A549 (cell line): ENCODE measurements around the gene NDUFA5.

Source experiments
- BHLHE40 ChIP-seq: IDR thresholded peaks from 2 replicates; pipeline ENCODE4 v1.6.1; 2012; ENCODE audit warnings: low read depth, low read length, inconsistent platforms
- CEBPB ChIP-seq, 2 experiments: fragments of >200 bp in 1 of 2; sonication (Bioruptor Twin) in 1 of 2; formaldehyde crosslinking in 1 of 2; IDR thresholded peaks; 2 replicates each; pipeline ENCODE4 v1.6.1; 2012 to 2016
- CHD2 ChIP-seq: fragments of 150-350 bp; IDR thresholded peaks from 2 replicates; pipeline ENCODE4 v1.6.1; 2014; ENCODE audit warnings: low read length; ENCODE audit not compliant: partially characterized antibody
- EP300 ChIP-seq, 2 experiments: fragments of >200 bp; sonication (Bioruptor Twin); formaldehyde crosslinking; IDR thresholded peaks; 2 replicates in 1 of 2; 3 replicates in 1 of 2; pipeline ENCODE4 v1.6.1; 2016 to 2017
- HEYL ChIP-seq: fragments of 250-450 bp; sonication (Bioruptor Pico); IDR thresholded peaks from 2 replicates; pipeline ENCODE4 v1.8.0; 2021; ENCODE audit warnings: mild to moderate bottlenecking, moderate library complexity
- JUNB ChIP-seq: fragments of >200 bp; sonication (Bioruptor Twin); formaldehyde crosslinking; IDR thresholded peaks from 2 replicates; pipeline ENCODE4 v1.6.1; 2016
- MAZ ChIP-seq: fragments of 150-350 bp; IDR thresholded peaks from 2 replicates; pipeline ENCODE4 v1.6.1; 2014; ENCODE audit warnings: antibody characterized with exemption, low read depth, low read length, borderline replicate concordance
- NR3C1 ChIP-seq: fragments of >200 bp; sonication (Bioruptor Twin); formaldehyde crosslinking; IDR thresholded peaks from 3 replicates; pipeline ENCODE4 v1.6.1; 2017
- POLR2A ChIP-seq: IDR thresholded peaks from 2 replicates; pipeline ENCODE4 v1.6.1; 2012; ENCODE audit warnings: mild to moderate bottlenecking, low read length
- RAD21 ChIP-seq, 2 experiments: fragments of >200 bp in 1 of 2; sonication (Bioruptor Twin) in 1 of 2; formaldehyde crosslinking in 1 of 2; IDR thresholded peaks in 1 of 2; conservative IDR thresholded peaks in 1 of 2; 2 replicates in 1 of 2; 3 replicates in 1 of 2; pipeline ENCODE4 v1.6.1; 2012 to 2018; ENCODE audit warnings: inconsistent platforms in 1 of 2
- ZC3H11A ChIP-seq: fragments of 450-650 bp; IDR thresholded peaks from 2 replicates; pipeline ENCODE4 v1.6.1; 2014; ENCODE audit warnings: antibody characterized with exemption, mild to moderate bottlenecking
- TF ChIP-seq, protein P1 (sequence below): fragments of 450-650 bp; IDR thresholded peaks from 2 replicates; pipeline ENCODE4 v1.6.1; 2014; ENCODE audit warnings: antibody characterized with exemption
- TF ChIP-seq, protein P2 (sequence below): fragments of 150-350 bp; IDR thresholded peaks from 2 replicates; pipeline ENCODE4 v1.6.1; 2014; ENCODE audit warnings: low read depth, mild to moderate bottlenecking, low read length
- TF ChIP-seq, protein P3 (sequence below): fragments of >200 bp; sonication (Bioruptor Twin); formaldehyde crosslinking; IDR thresholded peaks from 3 replicates; pipeline ENCODE4 v1.5.1; 2016

DNA sequence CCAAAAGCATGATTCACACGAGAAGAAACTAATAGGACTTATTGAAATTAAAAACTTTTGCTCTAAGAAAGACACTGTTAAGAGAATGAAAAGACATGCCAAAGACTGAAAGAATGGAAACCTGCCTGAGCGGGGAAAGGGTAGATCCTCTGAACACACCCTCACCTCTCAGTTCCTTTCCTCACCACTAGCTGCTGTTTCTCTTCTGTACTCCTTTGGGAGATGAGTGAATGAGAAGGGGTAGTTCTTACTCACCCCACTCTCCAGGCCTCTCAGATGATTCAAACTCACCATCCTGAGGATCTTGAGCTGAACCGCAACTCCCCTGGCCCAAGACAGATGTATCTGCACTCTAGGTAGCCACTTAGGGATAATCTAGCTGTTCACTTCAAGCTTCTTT is 65.1 kb downstream of the NDUFA5 start:
- TF ChIP-seq MAZ (no peak), ZC3H11A (no peak), RAD21 (conservative IDR thresholded peaks at IDR 0.05 in 1 of 2, IDR thresholded peaks at IDR 0.05 in 1 of 2) (no peak), NR3C1 (no peak), EP300 (IDR thresholded peaks at IDR 0.05) (no peak), CHD2 (no peak), POLR2A (no peak), BHLHE40 (no peak), CEBPB (IDR thresholded peaks at IDR 0.05) (no peak), JUNB (no peak), HEYL (CRISPR knock-in tag) (no peak)
- TF ChIP-seq, protein P1, sequence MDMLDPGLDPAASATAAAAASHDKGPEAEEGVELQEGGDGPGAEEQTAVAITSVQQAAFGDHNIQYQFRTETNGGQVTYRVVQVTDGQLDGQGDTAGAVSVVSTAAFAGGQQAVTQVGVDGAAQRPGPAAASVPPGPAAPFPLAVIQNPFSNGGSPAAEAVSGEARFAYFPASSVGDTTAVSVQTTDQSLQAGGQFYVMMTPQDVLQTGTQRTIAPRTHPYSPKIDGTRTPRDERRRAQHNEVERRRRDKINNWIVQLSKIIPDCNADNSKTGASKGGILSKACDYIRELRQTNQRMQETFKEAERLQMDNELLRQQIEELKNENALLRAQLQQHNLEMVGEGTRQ = no peak
- TF ChIP-seq, protein P2, sequence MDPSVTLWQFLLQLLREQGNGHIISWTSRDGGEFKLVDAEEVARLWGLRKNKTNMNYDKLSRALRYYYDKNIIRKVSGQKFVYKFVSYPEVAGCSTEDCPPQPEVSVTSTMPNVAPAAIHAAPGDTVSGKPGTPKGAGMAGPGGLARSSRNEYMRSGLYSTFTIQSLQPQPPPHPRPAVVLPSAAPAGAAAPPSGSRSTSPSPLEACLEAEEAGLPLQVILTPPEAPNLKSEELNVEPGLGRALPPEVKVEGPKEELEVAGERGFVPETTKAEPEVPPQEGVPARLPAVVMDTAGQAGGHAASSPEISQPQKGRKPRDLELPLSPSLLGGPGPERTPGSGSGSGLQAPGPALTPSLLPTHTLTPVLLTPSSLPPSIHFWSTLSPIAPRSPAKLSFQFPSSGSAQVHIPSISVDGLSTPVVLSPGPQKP = no peak
- TF ChIP-seq, protein P3, sequence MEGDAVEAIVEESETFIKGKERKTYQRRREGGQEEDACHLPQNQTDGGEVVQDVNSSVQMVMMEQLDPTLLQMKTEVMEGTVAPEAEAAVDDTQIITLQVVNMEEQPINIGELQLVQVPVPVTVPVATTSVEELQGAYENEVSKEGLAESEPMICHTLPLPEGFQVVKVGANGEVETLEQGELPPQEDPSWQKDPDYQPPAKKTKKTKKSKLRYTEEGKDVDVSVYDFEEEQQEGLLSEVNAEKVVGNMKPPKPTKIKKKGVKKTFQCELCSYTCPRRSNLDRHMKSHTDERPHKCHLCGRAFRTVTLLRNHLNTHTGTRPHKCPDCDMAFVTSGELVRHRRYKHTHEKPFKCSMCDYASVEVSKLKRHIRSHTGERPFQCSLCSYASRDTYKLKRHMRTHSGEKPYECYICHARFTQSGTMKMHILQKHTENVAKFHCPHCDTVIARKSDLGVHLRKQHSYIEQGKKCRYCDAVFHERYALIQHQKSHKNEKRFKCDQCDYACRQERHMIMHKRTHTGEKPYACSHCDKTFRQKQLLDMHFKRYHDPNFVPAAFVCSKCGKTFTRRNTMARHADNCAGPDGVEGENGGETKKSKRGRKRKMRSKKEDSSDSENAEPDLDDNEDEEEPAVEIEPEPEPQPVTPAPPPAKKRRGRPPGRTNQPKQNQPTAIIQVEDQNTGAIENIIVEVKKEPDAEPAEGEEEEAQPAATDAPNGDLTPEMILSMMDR = no peak
